Lower lobe of right lung (tissue), 2 donors: ENCODE results near the gene HRH1. TPM values are rescaled to one million over a fixed set of nuclear protein-coding genes. Genes with fewer than 3 reads are reported as not detected.

ENCODE experiments used
- ATAC-seq, 2 donors: fragments of 200-7000 bp; cut with Tn5 transposase; one replicate each; pipeline ENCODE4 v1.9.1; 2020 to 2022; ENCODE audit warnings: mild to moderate bottlenecking in 2 of 2, moderate library complexity in 2 of 2
- DNase-seq: peaks from one replicate; pipeline ENCODE4 v3.0.0-alpha.2; 2020
- H3K27ac ChIP-seq: fragments of 200-600 bp; one replicate; pipeline ENCODE4 v1.8.0; 2022
- H3K27me3 ChIP-seq: fragments of 200-600 bp; one replicate; pipeline ENCODE4 v1.8.0; 2022; ENCODE audit warnings: low read depth
- H3K36me3 ChIP-seq: fragments of 200-600 bp; one replicate; pipeline ENCODE4 v1.8.0; 2022; ENCODE audit warnings: mild to moderate bottlenecking
- H3K4me1 ChIP-seq: fragments of 200-600 bp; one replicate; pipeline ENCODE4 v1.8.0; 2022
- H3K4me3 ChIP-seq: fragments of 200-600 bp; one replicate; pipeline ENCODE4 v1.8.0; 2022; ENCODE audit warnings: mild to moderate bottlenecking
- H3K9me3 ChIP-seq: fragments of 200-600 bp; one replicate; pipeline ENCODE4 v1.8.0; 2022
- CTCF ChIP-seq: fragments of 200-600 bp; IDR thresholded peaks from one replicate; pipeline ENCODE4 v1.8.0; 2022; ENCODE audit warnings: antibody characterized with exemption, mild to moderate bottlenecking
- intact Hi-C: fragments of 100-400 bp; cut with DNase I; formaldehyde crosslinking; loops from one replicate; pipeline ENCODE4 v1.11.0; 2022
- total RNA-seq: library from RNA; stranded (reverse); fragmentation: NEBNext Ultra II Directional; extraction: Animal tissue kit (Norgen Biotek cat#: 25700); gene quantifications from one replicate; pipeline ENCODE4 v1.2.1, GENCODE V29; 2021
- donor health status: DM: no; HTN: yes; CAD: no; lungs with severe emphysema.

The HRH1 gene
- total RNA-seq, 1 donor from 2014 or later: 6.4 TPM

DNA sequence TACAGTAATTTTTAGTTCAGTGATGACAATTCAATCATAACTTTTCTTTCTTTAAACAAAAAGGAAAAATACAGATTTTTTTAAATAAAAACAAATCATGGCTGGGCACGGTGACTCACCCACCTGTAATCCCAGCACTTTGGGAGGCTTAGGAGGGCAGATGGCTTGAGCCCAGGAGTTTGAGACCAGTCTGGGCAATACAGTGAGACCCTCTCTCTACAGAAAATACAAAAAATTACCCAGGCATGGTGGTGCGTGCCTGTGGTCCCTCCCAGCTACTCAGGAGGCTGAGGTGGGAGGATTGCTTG, 92.3 kb downstream of the HRH1 start:
- TF ChIP-seq CTCF: no peak
- DNase-seq: no peak
- no peaks in the 10 kb centered on the region for H3K4me1 ChIP-seq
- H3K4me3 ChIP-seq: no peak overlapping the region
- no peak for ATAC-seq
- intact Hi-C loops: no loop called here
- no peaks in the 10 kb centered on the region for H3K36me3 ChIP-seq
- H3K9me3 ChIP-seq: no peaks in the 10 kb centered on the region
- H3K27ac ChIP-seq: no peak overlapping the region
- no peaks in the 10 kb centered on the region for H3K27me3 ChIP-seq

GRCh38 chr3:11247362-11247761, 93.1 kb downstream of the HRH1 start:
- intact Hi-C loops: no loop called here
- no peak for TF ChIP-seq CTCF
- ATAC-seq: peak in 1 of 2 donors; percentile 50

DNA sequence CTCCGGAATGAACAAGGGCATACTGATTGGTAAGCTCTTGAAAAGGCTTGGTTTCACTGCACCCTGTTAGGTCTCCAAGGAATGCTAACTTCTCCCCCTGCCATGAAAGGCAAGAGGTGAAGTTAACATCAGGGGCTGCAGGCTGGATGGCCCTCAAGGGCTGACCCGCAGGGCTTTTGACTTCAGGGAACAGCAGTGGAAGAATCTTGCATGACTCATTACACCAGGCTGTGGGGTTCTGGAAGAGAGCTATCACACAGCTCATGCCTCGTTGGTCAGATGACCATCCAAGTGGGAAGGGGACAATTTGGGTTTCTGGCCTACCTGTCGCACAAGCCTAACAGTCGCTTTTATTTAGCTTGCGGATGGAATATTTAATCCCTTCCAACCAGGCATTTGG, 94.3 kb downstream of the HRH1 start:
- H3K27me3 ChIP-seq: no peaks in the 10 kb centered on the region
- no peaks in the 10 kb centered on the region for H3K4me1 ChIP-seq
- intact Hi-C loops: no loop called here
- H3K4me3 ChIP-seq: no peak overlapping the region
- DNase-seq (no peak), ATAC-seq (no peak)
- H3K9me3 ChIP-seq: no peaks in the 10 kb centered on the region
- H3K36me3 ChIP-seq: no peaks in the 10 kb centered on the region
- no peak for TF ChIP-seq CTCF
- H3K27ac ChIP-seq: no peak overlapping the region

More at GRCh38 chr3:11247362-11247761, 93.1 kb downstream of the HRH1 start:
- no peaks in the 10 kb centered on the region for H3K4me1 ChIP-seq
- H3K27ac ChIP-seq: no peak overlapping the region
- H3K36me3 ChIP-seq: no peaks in the 10 kb centered on the region
- H3K27me3 ChIP-seq: no peaks in the 10 kb centered on the region
- DNase-seq: peak; percentile 55
- H3K9me3 ChIP-seq: no peaks in the 10 kb centered on the region
- H3K4me3 ChIP-seq: no peak overlapping the region

- Histone ChIP-seq H3K4me1 (no peaks in the 10 kb centered on the region), H3K9me3 (no peaks in the 10 kb centered on the region), H3K4me3 (no peak overlapping the region), H3K36me3 (no peaks in the 10 kb centered on the region), H3K27me3 (no peaks in the 10 kb centered on the region), H3K27ac (no peak overlapping the region)
- ATAC-seq (no peak), DNase-seq (no peak)
- intact Hi-C loops: no loop called here
- no peak for TF ChIP-seq CTCF
Measured at GRCh38 chr3:11250902-11251806, 96.9 kb downstream of the HRH1 start.

DNA sequence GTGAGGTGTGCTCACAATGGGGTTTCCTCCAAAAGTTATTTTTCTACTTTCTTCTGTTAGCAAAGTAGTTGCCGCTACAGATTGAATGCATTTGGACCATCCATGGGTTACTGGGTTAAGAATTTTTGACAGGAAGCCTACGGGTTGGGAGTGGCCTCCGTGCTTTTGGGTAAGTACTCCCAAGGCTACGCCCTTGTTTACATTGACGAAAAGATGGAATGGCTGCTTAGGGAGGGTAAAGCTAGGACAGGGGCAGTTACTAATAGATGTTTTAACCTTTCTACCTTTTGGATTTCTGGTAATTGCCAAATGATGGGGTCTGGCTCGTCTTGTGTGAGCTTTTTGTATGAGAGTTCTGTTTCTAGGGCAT, 97.5 kb downstream of the HRH1 start:
- Histone ChIP-seq H3K4me1 (no peaks in the 10 kb centered on the region), H3K27ac (no peak overlapping the region), H3K36me3 (no peaks in the 10 kb centered on the region), H3K4me3 (no peak overlapping the region), H3K27me3 (no peaks in the 10 kb centered on the region), H3K9me3 (no peaks in the 10 kb centered on the region)
- TF ChIP-seq CTCF: no peak
- DNase-seq (no peak), ATAC-seq (no peak)
- intact Hi-C loops: no loop called here
